Activated CD4-positive, alpha-beta T cell treated with anti-CD3 and anti-CD28 coated beads for 36 hours (primary cell): ENCODE results near the gene LHX2. TPM values are rescaled to one million over a fixed set of nuclear protein-coding genes. Genes with fewer than 3 reads are reported as not detected.

Experiments used
- ATAC-seq: fragments of 200-7000 bp; cut with Tn5 transposase; one replicate; pipeline ENCODE4 v1.10.0; 2021; ENCODE audit warnings: mild to moderate bottlenecking, moderate library complexity
- CTCF ChIA-PET: fragments of 350-600 bp; sonication (Branson Sonifier 250); formaldehyde crosslinking; loops from one replicate; lab custom pipeline; 2021; ENCODE audit warnings: antibody characterized with exemption; lab: Charles Lee
- POLR2A ChIA-PET: fragments of 350-600 bp; sonication (Branson Sonifier 250); formaldehyde crosslinking; loops from one replicate; lab custom pipeline; 2021; ENCODE audit warnings: antibody characterized with exemption, inconsistent platforms; lab: Charles Lee
- DNase-seq: peaks from one replicate; pipeline ENCODE4 v3.0.0-alpha.2; 2020
- H3K27ac Mint-ChIP-seq: one replicate; pipeline ENCODE4 v1.8.0; 2021; ENCODE audit warnings: mixed read lengths
- H3K27me3 Mint-ChIP-seq: one replicate; pipeline ENCODE4 v1.8.0; 2021; ENCODE audit warnings: mixed read lengths
- H3K36me3 Mint-ChIP-seq: one replicate; pipeline ENCODE4 v1.8.0; 2021; ENCODE audit warnings: low read depth, mixed read lengths
- H3K4me1 Mint-ChIP-seq: one replicate; pipeline ENCODE4 v1.8.0; 2021; ENCODE audit warnings: mixed read lengths
- H3K4me3 Mint-ChIP-seq: one replicate; pipeline ENCODE4 v1.8.0; 2021; ENCODE audit warnings: mild to moderate bottlenecking, moderate library complexity, mixed read lengths
- H3K9me3 Mint-ChIP-seq: one replicate; pipeline ENCODE4 v1.8.0; 2021; ENCODE audit warnings: low read depth, mixed read lengths
- intact Hi-C, 2 experiments: fragments of 100-400 bp; cut with DNase I in 1 of 2; cut with micrococcal nuclease in 1 of 2; formaldehyde crosslinking; loops; one replicate each; pipeline versions ENCODE4 v1.14.2 to v1.15.1; 2022 to 2024; cut with DNase I, micrococcal nuclease
- total RNA-seq, 2 experiments: library from RNA; stranded (reverse); gene quantifications; one replicate each; pipeline ENCODE4 v1.2.3, GENCODE V29; 2021

LHX2 gene
- total RNA-seq, 2 experiments from 2014 or later: not detected

- peaks cover 4% of the 10 kb centered on the region for H3K9me3 Mint-ChIP-seq
- ChIA-PET CTCF (interaction anchor here (3.0 kb wide), 1 partner anchor 10 kb away, joined by 16 read pairs; no protein-coding TSS in a partner anchor), POLR2A (interaction anchor here (0.6 kb wide), 1 partner anchor 56 kb away, joined by 3 read pairs; no protein-coding TSS in a partner anchor)
- ATAC-seq (no peak), DNase-seq (no peak)
- no peaks in the 10 kb centered on the region for H3K36me3 Mint-ChIP-seq
- no peak overlapping the region for H3K27ac Mint-ChIP-seq
- intact Hi-C loops: no loop called here
- peaks cover 2% of the 10 kb centered on the region for H3K4me1 Mint-ChIP-seq
- H3K4me3 Mint-ChIP-seq: no peak overlapping the region
- peaks cover 50% of the 10 kb centered on the region for H3K27me3 Mint-ChIP-seq
These were observed 39.4 kb downstream of the LHX2 start for GRCh38 chr9:124050955-124051354.

DNA sequence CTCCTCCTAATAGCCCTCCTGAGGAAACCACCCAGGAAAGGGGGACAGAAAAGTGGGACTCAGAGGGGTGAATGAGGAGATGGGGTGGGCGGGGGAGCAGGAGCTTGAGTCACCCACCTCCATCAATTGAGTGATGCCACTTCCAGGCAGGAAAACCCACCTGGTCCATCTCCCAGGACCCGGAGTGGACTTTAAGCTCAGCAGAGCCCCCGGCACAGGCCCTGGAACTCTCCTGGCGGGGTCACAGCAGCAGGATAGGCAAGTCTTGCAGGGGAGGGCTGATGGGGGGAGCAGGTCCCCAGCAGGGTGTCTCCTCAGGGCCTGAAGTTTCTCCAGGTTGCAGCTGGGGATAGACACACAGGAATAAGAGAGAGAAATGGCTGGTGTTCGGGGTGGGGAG lies 40.8 kb downstream of the LHX2 start:
- peaks cover 44% of the 10 kb centered on the region for H3K27me3 Mint-ChIP-seq
- POLR2A ChIA-PET: no interaction called here
- CTCF ChIA-PET: interaction anchor here (3.0 kb wide), 1 partner anchor 11 kb away, joined by 16 read pairs; no protein-coding TSS in a partner anchor
- H3K4me1 Mint-ChIP-seq: peaks cover 2% of the 10 kb centered on the region
- no peak overlapping the region for H3K27ac Mint-ChIP-seq
- no peaks in the 10 kb centered on the region for H3K36me3 Mint-ChIP-seq
- ATAC-seq (no peak), DNase-seq (no peak)
- intact Hi-C loops: no loop called here
- peaks cover 4% of the 10 kb centered on the region for H3K9me3 Mint-ChIP-seq
- H3K4me3 Mint-ChIP-seq: no peak overlapping the region

DNA sequence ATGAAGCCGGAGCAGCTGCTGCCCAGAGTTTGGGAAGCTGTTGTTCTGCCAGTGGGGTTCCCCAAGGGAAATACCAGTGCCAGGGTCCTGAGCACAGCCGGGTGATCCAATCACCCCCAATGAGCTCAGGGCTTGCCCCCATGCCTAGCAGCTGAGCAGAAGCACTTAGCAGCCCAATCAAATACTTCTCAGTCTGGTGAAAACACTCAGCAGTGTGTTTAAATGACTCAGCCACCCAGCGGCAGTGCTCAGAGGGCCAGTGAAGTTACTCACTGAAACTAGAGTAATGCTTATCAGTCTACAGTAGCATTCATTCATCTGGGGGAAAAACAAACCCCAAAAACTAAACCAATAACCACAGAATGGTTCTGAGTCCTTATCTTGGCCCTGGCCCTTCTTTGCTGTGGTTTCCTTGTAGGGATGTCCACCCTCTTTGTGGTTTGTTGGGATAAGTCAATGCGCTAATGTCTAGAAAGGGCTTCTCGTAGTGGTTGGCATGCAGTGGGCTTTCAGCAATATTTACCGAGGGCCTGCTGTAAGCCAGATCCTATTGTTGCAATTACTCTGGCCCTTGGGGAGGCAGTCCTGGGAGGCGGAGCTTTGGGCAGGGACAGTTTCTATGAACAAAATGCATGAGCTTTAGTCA lies 43.1 kb downstream of the LHX2 start:
- ChIA-PET POLR2A (no interaction called here), CTCF (interaction anchor here (0.7 to 1.1 kb wide), 2 partner anchors 15 to 619 kb away, joined by 3 to 5 read pairs; no protein-coding TSS in a partner anchor)
- peaks cover 2% of the 10 kb centered on the region for H3K4me1 Mint-ChIP-seq
- DNase-seq (peak; percentile 74), ATAC-seq (peak; percentile 99)
- H3K4me3 Mint-ChIP-seq: no peak overlapping the region
- peaks cover 4% of the 10 kb centered on the region for H3K9me3 Mint-ChIP-seq
- peaks cover 44% of the 10 kb centered on the region for H3K27me3 Mint-ChIP-seq
- no peak overlapping the region for H3K27ac Mint-ChIP-seq
- no peaks in the 10 kb centered on the region for H3K36me3 Mint-ChIP-seq
- intact Hi-C loops: no loop called here

- no peak for ATAC-seq
- intact Hi-C loops: no loop called here
- CTCF ChIA-PET: no interaction called here
- H3K36me3 Mint-ChIP-seq: no peaks in the 10 kb centered on the region
- no peaks in the 10 kb centered on the region for H3K9me3 Mint-ChIP-seq
- peaks cover 21% of the 10 kb centered on the region for H3K27me3 Mint-ChIP-seq
- POLR2A ChIA-PET: no interaction called here
- H3K4me1 Mint-ChIP-seq: no peaks in the 10 kb centered on the region
- no peak overlapping the region for H3K4me3 Mint-ChIP-seq
- H3K27ac Mint-ChIP-seq: no peak overlapping the region
- no peak for DNase-seq
These were observed 49.5 kb downstream of the LHX2 start for GRCh38 chr9:124060844-124061605.

DNA sequence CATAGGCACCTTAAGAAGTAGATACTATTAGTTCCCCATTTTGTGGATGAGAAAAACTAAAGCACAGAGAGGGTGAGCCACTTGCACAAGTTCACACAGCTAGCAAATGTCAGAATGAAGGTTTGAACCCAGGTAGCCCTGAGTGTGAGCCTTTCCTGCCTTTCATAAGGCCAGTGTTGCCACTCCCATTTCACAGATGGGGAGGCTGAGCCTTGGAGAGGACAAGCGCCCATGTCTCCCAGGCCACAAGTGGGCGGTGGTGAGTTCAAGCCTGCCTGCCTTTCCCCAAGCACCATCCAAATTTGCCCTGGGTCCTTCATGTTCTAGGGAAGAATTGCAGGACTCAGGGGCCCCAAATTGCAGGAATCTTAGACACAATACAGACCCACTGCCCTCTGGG lies 50.6 kb downstream of the LHX2 start:
- peaks cover 14% of the 10 kb centered on the region for H3K27me3 Mint-ChIP-seq
- no peak overlapping the region for H3K27ac Mint-ChIP-seq
- ATAC-seq (no peak), DNase-seq (peak; percentile 15)
- CTCF ChIA-PET: no interaction called here
- no peak overlapping the region for H3K4me3 Mint-ChIP-seq
- H3K36me3 Mint-ChIP-seq: no peaks in the 10 kb centered on the region
- H3K9me3 Mint-ChIP-seq: no peaks in the 10 kb centered on the region
- POLR2A ChIA-PET: no interaction called here
- intact Hi-C loops: no loop called here
- no peaks in the 10 kb centered on the region for H3K4me1 Mint-ChIP-seq

GRCh38 chr9:124066783-124067577 lies 55.4 kb downstream of the LHX2 start:
- ATAC-seq: no peak
- DNase-seq: no peak
- H3K9me3 Mint-ChIP-seq: no peaks in the 10 kb centered on the region
- no peaks in the 10 kb centered on the region for H3K36me3 Mint-ChIP-seq
- H3K4me3 Mint-ChIP-seq: no peak overlapping the region
- POLR2A ChIA-PET: no interaction called here
- intact Hi-C loops: no loop called here
- H3K4me1 Mint-ChIP-seq: no peaks in the 10 kb centered on the region
- peaks cover 10% of the 10 kb centered on the region for H3K27me3 Mint-ChIP-seq
- no peak overlapping the region for H3K27ac Mint-ChIP-seq
- CTCF ChIA-PET: interaction anchor here (0.6 kb wide), 1 partner anchor 72 kb away, joined by 3 read pairs; no protein-coding TSS in a partner anchor

GRCh38 chr9:124068251-124068650 lies 56.7 kb downstream of the LHX2 start:
- no peak for ATAC-seq
- CTCF ChIA-PET: interaction anchor here (0.8 kb wide), 1 partner anchor 252 kb away, joined by 3 read pairs; no protein-coding TSS in a partner anchor
- intact Hi-C loops: no loop called here

GRCh38 chr9:124074746-124075145 lies 63.2 kb downstream of the LHX2 start:
- peaks cover 27% of the 10 kb centered on the region for H3K27me3 Mint-ChIP-seq
- no peaks in the 10 kb centered on the region for H3K36me3 Mint-ChIP-seq
- DNase-seq (no peak), ATAC-seq (no peak)
- intact Hi-C loops: no loop called here
- H3K27ac Mint-ChIP-seq: no peak overlapping the region
- H3K4me1 Mint-ChIP-seq: no peaks in the 10 kb centered on the region
- H3K4me3 Mint-ChIP-seq: no peak overlapping the region
- CTCF ChIA-PET: no interaction called here
- POLR2A ChIA-PET: no interaction called here
- no peaks in the 10 kb centered on the region for H3K9me3 Mint-ChIP-seq

More at GRCh38 chr9:124068251-124068650, 56.7 kb downstream of the LHX2 start:
- H3K27ac Mint-ChIP-seq: no peak overlapping the region
- H3K36me3 Mint-ChIP-seq: no peaks in the 10 kb centered on the region
- POLR2A ChIA-PET: no interaction called here
- peaks cover 17% of the 10 kb centered on the region for H3K27me3 Mint-ChIP-seq
- no peaks in the 10 kb centered on the region for H3K4me1 Mint-ChIP-seq
- no peak overlapping the region for H3K4me3 Mint-ChIP-seq
- H3K9me3 Mint-ChIP-seq: no peaks in the 10 kb centered on the region
- no peak for DNase-seq

- Mint-ChIP-seq H3K36me3 (no peaks in the 10 kb centered on the region), H3K27ac (no peak overlapping the region), H3K27me3 (peaks cover 24% of the 10 kb centered on the region), H3K4me1 (no peaks in the 10 kb centered on the region), H3K9me3 (no peaks in the 10 kb centered on the region), H3K4me3 (no peak overlapping the region)
- ATAC-seq: no peak
- no peak for DNase-seq
- ChIA-PET POLR2A (no interaction called here), CTCF (no interaction called here)
- intact Hi-C loops: no loop called here
These were observed 64.2 kb downstream of the LHX2 start for GRCh38 chr9:124075761-124076160.

- intact Hi-C loops: no loop called here
- POLR2A ChIA-PET: no interaction called here
- Mint-ChIP-seq H3K27ac (no peak overlapping the region), H3K4me3 (no peak overlapping the region), H3K4me1 (no peaks in the 10 kb centered on the region), H3K9me3 (no peaks in the 10 kb centered on the region), H3K36me3 (no peaks in the 10 kb centered on the region), H3K27me3 (peaks cover 13% of the 10 kb centered on the region)
- CTCF ChIA-PET: interaction anchor here (1.1 kb wide), 1 partner anchor 15 kb away, joined by 3 read pairs; no protein-coding TSS in a partner anchor
- ATAC-seq (no peak), DNase-seq (no peak)
These were observed 66.5 kb downstream of the LHX2 start for GRCh38 chr9:124077915-124078572.

GRCh38 chr9:124078641-124079040 lies 67.1 kb downstream of the LHX2 start:
- CTCF ChIA-PET: interaction anchor here (0.7 kb wide), 1 partner anchor 39 kb away, joined by 3 read pairs; no protein-coding TSS in a partner anchor

More at GRCh38 chr9:124078641-124079040, 67.1 kb downstream of the LHX2 start:
- ATAC-seq (no peak), DNase-seq (no peak)
- no peak overlapping the region for H3K27ac Mint-ChIP-seq
- POLR2A ChIA-PET: no interaction called here
- intact Hi-C loops: no loop called here
- no peak overlapping the region for H3K4me3 Mint-ChIP-seq
- H3K36me3 Mint-ChIP-seq: no peaks in the 10 kb centered on the region
- no peaks in the 10 kb centered on the region for H3K9me3 Mint-ChIP-seq
- H3K27me3 Mint-ChIP-seq: peaks cover 8% of the 10 kb centered on the region
- H3K4me1 Mint-ChIP-seq: no peaks in the 10 kb centered on the region
